ENCODE results near the gene AGFG1.

DNA sequence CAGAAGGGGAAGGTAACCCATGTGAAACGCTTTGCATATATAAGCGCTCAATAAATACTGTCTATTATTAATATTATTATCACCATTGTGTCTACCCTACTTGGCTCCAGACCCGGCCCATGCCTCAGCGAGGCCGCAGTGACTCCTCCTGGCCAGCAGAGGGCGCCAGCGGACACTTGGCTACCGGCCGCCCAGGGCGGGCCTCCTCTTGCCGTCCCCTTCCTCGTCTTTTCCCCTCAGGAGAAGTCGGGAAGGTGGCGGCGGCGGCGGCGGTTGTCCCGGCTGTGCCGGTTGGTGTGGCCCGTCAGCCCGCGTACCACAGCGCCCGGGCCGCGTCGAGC, at the start of gene AGFG1:
- no peak for TF ChIP-seq EZH2 (IDR thresholded peaks at IDR 0.05; ENCODE audit: insufficient read depth, low read length)
- TF ChIP-seq, protein P1, sequence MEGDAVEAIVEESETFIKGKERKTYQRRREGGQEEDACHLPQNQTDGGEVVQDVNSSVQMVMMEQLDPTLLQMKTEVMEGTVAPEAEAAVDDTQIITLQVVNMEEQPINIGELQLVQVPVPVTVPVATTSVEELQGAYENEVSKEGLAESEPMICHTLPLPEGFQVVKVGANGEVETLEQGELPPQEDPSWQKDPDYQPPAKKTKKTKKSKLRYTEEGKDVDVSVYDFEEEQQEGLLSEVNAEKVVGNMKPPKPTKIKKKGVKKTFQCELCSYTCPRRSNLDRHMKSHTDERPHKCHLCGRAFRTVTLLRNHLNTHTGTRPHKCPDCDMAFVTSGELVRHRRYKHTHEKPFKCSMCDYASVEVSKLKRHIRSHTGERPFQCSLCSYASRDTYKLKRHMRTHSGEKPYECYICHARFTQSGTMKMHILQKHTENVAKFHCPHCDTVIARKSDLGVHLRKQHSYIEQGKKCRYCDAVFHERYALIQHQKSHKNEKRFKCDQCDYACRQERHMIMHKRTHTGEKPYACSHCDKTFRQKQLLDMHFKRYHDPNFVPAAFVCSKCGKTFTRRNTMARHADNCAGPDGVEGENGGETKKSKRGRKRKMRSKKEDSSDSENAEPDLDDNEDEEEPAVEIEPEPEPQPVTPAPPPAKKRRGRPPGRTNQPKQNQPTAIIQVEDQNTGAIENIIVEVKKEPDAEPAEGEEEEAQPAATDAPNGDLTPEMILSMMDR (IDR thresholded peaks at IDR 0.05; ENCODE audit: insufficient read depth, low read depth, low read length), result peak; percentile 86

Data from astrocyte (in vitro differentiated cells and primary cell).